Measurements from ENCODE around the gene CTSW. TPM values are rescaled to one million over a fixed set of nuclear protein-coding genes. Genes with fewer than 3 reads are reported as not detected.

Gene CTSW
- total and polyA plus RNA-seq, 10 donors = 5.6 to 38.2 (median 23.2) TPM

- peak overlapping the region; percentile 76 to 98 (median 96) for H3K27ac ChIP-seq
- peak overlapping the region; percentile 83 to 100 (median 96) for H3K4me3 ChIP-seq
- peaks cover 0 to 64% (median 19%) of the 10 kb centered on the region in 6 donors for H3K36me3 ChIP-seq
- peak; percentile 87 for DNase-seq
- H3K4me1 ChIP-seq = peaks cover 40 to 70% (median 46%) of the 10 kb centered on the region in 6 donors
- H3K9me3 ChIP-seq = no peaks in the 10 kb centered on the region
- 61 to 80% (median 68%) methylated on average over 12 to 15 of the region's 15 CpGs for WGBS, 5 donors
- intact Hi-C loops (cut with DNase I; ENCODE audit: low total_unique reads) = no loop called here
- no peaks in the 10 kb centered on the region for H3K27me3 ChIP-seq (replicated peaks in 1 of 7)
- TF ChIP-seq POLR2A (IDR thresholded peaks at IDR 0.05) = no peak
- TF ChIP-seq POLR2AphosphoS5 (IDR thresholded peaks at IDR 0.05) = no peak
- no peak for TF ChIP-seq CTCF (IDR thresholded peaks at IDR 0.05 in 8 of 11, conservative IDR thresholded peaks at IDR 0.05 in 3 of 11)
These were observed 40.8 kb downstream of the CTSW start for GRCh38 chr11:65920372-65920802.

GRCh38 chr11:65921033-65921555, 41.5 kb downstream of the CTSW start:
- 89 to 92% (median 89%) methylated on average over 11 to 12 of the region's 12 CpGs for WGBS, 5 donors
- Histone ChIP-seq H3K27me3 (replicated peaks in 1 of 7) (no peaks in the 10 kb centered on the region), H3K9me3 (no peaks in the 10 kb centered on the region), H3K27ac (peak overlapping the region in 1 of 8 donors; percentile 98), H3K4me3 (peak overlapping the region in 3 of 8 donors; percentile 96 to 100 (median 96)), H3K36me3 (peaks cover 0 to 66% (median 19%) of the 10 kb centered on the region in 6 donors), H3K4me1 (peaks cover 32 to 63% (median 39%) of the 10 kb centered on the region in 6 donors)
- intact Hi-C loops (cut with DNase I; ENCODE audit: low total_unique reads) = no loop called here
- TF ChIP-seq CTCF (IDR thresholded peaks at IDR 0.05 in 8 of 11, conservative IDR thresholded peaks at IDR 0.05 in 3 of 11) (no peak), POLR2A (IDR thresholded peaks at IDR 0.05) (no peak), POLR2AphosphoS5 (IDR thresholded peaks at IDR 0.05) (no peak)
- DNase-seq = no peak

- WGBS, 5 donors = 94 to 98% (median 96%) methylated on average over 7 to 10 of the region's 10 CpGs
- H3K4me3 ChIP-seq = no peak overlapping the region
- no peaks in the 10 kb centered on the region for H3K27me3 ChIP-seq (replicated peaks in 1 of 7)
These were observed 42.2 kb downstream of the CTSW start for GRCh38 chr11:65921876-65922275.

More at GRCh38 chr11:65921876-65922275, 42.2 kb downstream of the CTSW start:
- no peak for TF ChIP-seq CTCF (IDR thresholded peaks at IDR 0.05 in 8 of 11, conservative IDR thresholded peaks at IDR 0.05 in 3 of 11)
- no peak for TF ChIP-seq POLR2A (IDR thresholded peaks at IDR 0.05)
- TF ChIP-seq POLR2AphosphoS5 (IDR thresholded peaks at IDR 0.05) = peak in 1 of 3 donors; percentile 44
- Histone ChIP-seq H3K36me3 (peaks cover 0 to 62% (median 19%) of the 10 kb centered on the region in 6 donors), H3K4me1 (peaks cover 25 to 59% (median 31%) of the 10 kb centered on the region in 6 donors), H3K9me3 (no peaks in the 10 kb centered on the region), H3K27ac (peak overlapping the region in 1 of 8 donors; percentile 12)
- no peak for DNase-seq
- intact Hi-C loops (cut with DNase I; ENCODE audit: low total_unique reads) = no loop called here

All from spleen (tissue), 11 donors.